HepG2 (cell line): ENCODE measurements around the gene SLCO2B1. TPM values are rescaled to one million over a fixed set of nuclear protein-coding genes. Genes with fewer than 3 reads are reported as not detected.

Experiments
- ATAC-seq: fragments of 200-7000 bp; cut with Tn5 transposase; 3 replicates; pipeline ENCODE4 v1.9.1; 2020; ENCODE audit warnings: mild to moderate bottlenecking, moderate library complexity
- BruUV-seq: library from RNA; stranded (reverse); fragments of 400-500 nt; replicated peaks from 2 replicates; lab custom pipeline; 2021; lab: Mats Ljungman, UMichigan
- CTCF ChIA-PET: fragments of 300-600 bp; formaldehyde crosslinking; extraction: SDS; loops from one replicate; lab custom pipeline; 2021; ENCODE audit warnings: low total read pairs, inconsistent platforms, low intra/inter-chr PET ratio; lab: Yijun Ruan, JAX
- POLR2A ChIA-PET: fragments of 350-600 bp; sonication (Branson Sonifier 250); formaldehyde crosslinking; loops from one replicate; lab custom pipeline; 2020; ENCODE audit warnings: antibody characterized with exemption, inconsistent platforms; lab: Yijun Ruan, JAX
- DNase-seq: peaks from one replicate; pipeline ENCODE4 v3.0.0-alpha.2; 2015; ENCODE audit warnings: low spot score
- FAIRE-seq: peaks from 3 replicates; lab custom pipeline; 2011; peaks lifted over from hg19 to GRCh38; lab: Jason Lieb, UNC
- H2AFZ ChIP-seq: one replicate; pipeline ENCODE4 v1.6.1; 2011; ENCODE audit warnings: low read length, inconsistent platforms
- H3K27ac ChIP-seq: fragments of 300-600 bp; 3 replicates; pipeline ENCODE4 v1.8.0; 2011; ENCODE audit warnings: mixed run types, mild to moderate bottlenecking, mixed read lengths, low read length, inconsistent platforms; ENCODE audit not compliant: insufficient read depth; ENCODE audit errors: extremely low read length
- H3K27me3 ChIP-seq, 2 experiments: fragments of 200-600 bp in 1 of 2; 2 replicates in 1 of 2; 3 replicates in 1 of 2; pipeline versions ENCODE4 v1.6.0 to v1.8.0; 2011; ENCODE audit warnings: low read length in 2 of 2, mild to moderate bottlenecking in 2 of 2, moderate library complexity in 2 of 2, inconsistent platforms in 1 of 2; ENCODE audit not compliant: insufficient read depth in 2 of 2, control insufficient read depth in 1 of 2
- H3K36me3 ChIP-seq, 2 experiments: fragments of 200-600 bp in 1 of 2; replicated peaks in 1 of 2; 2 replicates in 1 of 2; 3 replicates in 1 of 2; pipeline versions ENCODE4 v1.5.1 to v1.8.0; 2011; ENCODE audit warnings: low read length in 2 of 2, inconsistent platforms in 1 of 2; ENCODE audit not compliant: insufficient read depth in 2 of 2, control insufficient read depth in 1 of 2
- H3K4me1 ChIP-seq: 2 replicates; pipeline ENCODE4 v1.5.1; 2012; ENCODE audit warnings: low read length, inconsistent platforms; ENCODE audit not compliant: insufficient read depth
- H3K4me2 ChIP-seq: 2 replicates; pipeline ENCODE4 v1.6.0; 2011; ENCODE audit warnings: low read depth, low read length, inconsistent platforms
- H3K4me3 ChIP-seq, 3 experiments: fragments of 200-600 bp in 1 of 3; sonication (generic), shearing (Covaris generic) in 1 of 3; replicated peaks in 1 of 3; 2 replicates each; pipeline ENCODE4 v1.5.1; 2011 to 2016; ENCODE audit warnings: low read length in 3 of 3, inconsistent platforms in 2 of 3, low read depth in 2 of 3, mild to moderate bottlenecking in 2 of 3, control low read depth in 1 of 3, mixed read lengths in 1 of 3; ENCODE audit not compliant: insufficient read depth in 1 of 3
- H3K79me2 ChIP-seq: one replicate; pipeline ENCODE4 v1.6.1; 2011; ENCODE audit warnings: low read length, inconsistent platforms; ENCODE audit not compliant: insufficient read depth
- H3K9ac ChIP-seq: 2 replicates; pipeline ENCODE4 v1.6.0; 2011; ENCODE audit warnings: mild to moderate bottlenecking, low read depth, low read length, inconsistent platforms; ENCODE audit not compliant: insufficient read depth
- H3K9me3 ChIP-seq: 2 replicates; pipeline ENCODE4 v1.5.1; 2012; ENCODE audit warnings: mild to moderate bottlenecking, low read length
- H4K20me1 ChIP-seq: 2 replicates; pipeline ENCODE4 v1.6.0; 2011; ENCODE audit warnings: inconsistent platforms, mild to moderate bottlenecking, low read length, moderate library complexity; ENCODE audit not compliant: insufficient read depth
- CHD4 ChIP-seq: fragments of 200-600 bp; sonication (generic); IDR thresholded peaks from 2 replicates; pipeline ENCODE4 v1.7.0; 2017; ENCODE audit warnings: mild to moderate bottlenecking, low read length, borderline replicate concordance
- EZH2 ChIP-seq: conservative IDR thresholded peaks from 2 replicates; pipeline ENCODE4 v1.6.1; 2012; ENCODE audit warnings: mild to moderate bottlenecking, low read depth, low read length, moderate library complexity
- HNRNPLL ChIP-seq: fragments of 200-400 bp; formaldehyde crosslinking; IDR thresholded peaks from 2 replicates; pipeline ENCODE4 v1.6.1; 2017; ENCODE audit warnings: mild to moderate bottlenecking, low read depth, low read length; ENCODE audit not compliant: poor library complexity, severe bottlenecking
- NFE2L1 ChIP-seq: sonication (generic); formaldehyde crosslinking; IDR thresholded peaks from 2 replicates; pipeline ENCODE4 v1.4.0; 2020; ENCODE audit warnings: missing genetic modification reagents, mild to moderate bottlenecking, borderline replicate concordance
- ZNF24 ChIP-seq: fragments of 450-650 bp; IDR thresholded peaks from 2 replicates; pipeline ENCODE4 v1.6.1; 2017; ENCODE audit warnings: antibody characterized with exemption, mild to moderate bottlenecking
- ZNF841 ChIP-seq: sonication (generic); formaldehyde crosslinking; IDR thresholded peaks from 2 replicates; pipeline ENCODE4 v1.8.1; 2023; ENCODE audit warnings: missing genetic modification reagents, borderline replicate concordance
- ZNF883 ChIP-seq: sonication (generic); formaldehyde crosslinking; IDR thresholded peaks from 2 replicates; pipeline ENCODE4 v1.5.1; 2020; ENCODE audit warnings: mild to moderate bottlenecking, missing genetic modification reagents; ENCODE audit errors: not compliant biosample characterization
- WGBS: methylation state at CpG from one replicate; pipeline ENCODE4 v1.1.6; 2017; ENCODE audit warnings: low lambda C conversion rate; 5-methylcytosine and 5-hydroxymethylcytosine counted together
- in situ Hi-C: cut with HindIII; loops from 2 replicates; pipeline ENCODE4 v1.10.0; 2017; ENCODE audit warnings: low pct_unique_long_range_greater_than_20kb; ENCODE audit not compliant: extremely low pct_ligation_motif_present
- intact Hi-C: fragments of 100-400 bp; cut with micrococcal nuclease; formaldehyde crosslinking; loops from one replicate; pipeline ENCODE4 v1.10.0; 2022; ENCODE audit not compliant: unreplicated experiment
- polyA plus RNA-seq, 8 experiments: library from polyadenylated mRNA; depleted of rRNA in 3 of 8; stranded (reverse) in 7 of 8; unstranded in 1 of 8; fragments of >200 nt; fragmentation: Illumina TruSeq in 4 of 8; extraction: Trizol in 4 of 8; gene quantifications; 2 replicates each; pipeline versions ENCODE4 v1.2.1 to v1.2.3, GENCODE V29; 2011 to 2016; ENCODE audit warnings: low read depth in 4 of 8, missing spikeins in 1 of 8, mixed read lengths in 1 of 8; ENCODE audit not compliant: insufficient read depth in 1 of 8
- total RNA-seq, 5 experiments: library from RNA; depleted of rRNA; stranded (reverse); fragments of >200 nt; fragmentation: Illumina TruSeq; extraction: Trizol; gene quantifications; 2 replicates each; pipeline ENCODE4 v1.2.3, GENCODE V29; 2016; ENCODE audit warnings: low read depth in 1 of 5
- TF ChIP-seq, protein P1 (sequence below): sonication (generic); formaldehyde crosslinking; IDR thresholded peaks from 2 replicates; pipeline ENCODE4 v1.4.0; 2020; ENCODE audit warnings: missing genetic modification reagents, low read depth, mild to moderate bottlenecking, borderline replicate concordance
- TF ChIP-seq, protein P2 (sequence below): sonication (generic); formaldehyde crosslinking; IDR thresholded peaks from 2 replicates; pipeline ENCODE4 v1.5.0; 2020; ENCODE audit warnings: mild to moderate bottlenecking, missing genetic modification reagents
- TF ChIP-seq, protein P3 (sequence below): IDR thresholded peaks from 2 replicates; pipeline ENCODE4 v1.6.1; 2016; ENCODE audit warnings: mild to moderate bottlenecking, missing biosample characterization, missing genetic modification reagents

SLCO2B1 gene
- total and polyA plus RNA-seq, 2 of the 13 experiments (the other 11 are each of a cell fraction or from before 2014, with no cell fraction given), result 15.3 to 19.8 TPM

DNA sequence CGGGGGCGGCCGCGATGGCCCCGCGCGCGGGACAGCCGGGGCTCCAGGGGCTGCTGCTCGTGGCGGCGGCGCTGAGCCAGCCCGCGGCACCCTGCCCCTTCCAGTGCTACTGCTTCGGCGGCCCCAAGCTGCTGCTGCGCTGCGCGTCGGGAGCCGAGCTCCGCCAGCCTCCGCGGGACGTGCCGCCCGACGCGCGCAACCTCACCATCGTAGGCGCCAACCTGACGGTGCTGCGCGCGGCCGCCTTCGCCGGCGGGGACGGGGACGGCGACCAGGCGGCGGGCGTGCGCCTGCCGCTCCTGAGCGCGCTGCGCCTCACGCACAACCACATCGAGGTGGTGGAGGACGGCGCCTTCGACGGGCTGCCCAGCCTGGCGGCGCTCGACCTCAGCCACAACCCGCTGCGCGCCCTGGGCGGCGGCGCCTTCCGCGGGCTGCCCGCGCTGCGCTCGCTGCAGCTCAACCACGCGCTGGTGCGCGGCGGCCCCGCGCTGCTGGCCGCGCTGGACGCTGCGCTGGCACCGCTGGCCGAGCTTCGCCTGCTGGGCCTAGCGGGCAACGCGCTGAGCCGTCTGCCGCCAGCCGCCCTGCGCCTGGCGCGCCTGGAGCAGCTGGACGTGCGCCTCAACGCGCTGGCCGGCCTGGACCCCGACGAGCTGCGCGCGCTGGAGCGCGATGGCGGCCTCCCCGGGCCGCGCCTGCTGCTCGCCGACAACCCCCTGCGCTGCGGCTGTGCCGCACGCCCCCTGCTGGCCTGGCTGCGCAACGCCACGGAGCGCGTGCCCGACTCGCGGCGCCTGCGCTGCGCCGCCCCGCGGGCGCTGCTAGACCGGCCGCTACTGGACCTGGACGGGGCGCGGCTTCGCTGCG, 90.4 kb downstream of the SLCO2B1 start (continued):
- TF ChIP-seq, protein P1, sequence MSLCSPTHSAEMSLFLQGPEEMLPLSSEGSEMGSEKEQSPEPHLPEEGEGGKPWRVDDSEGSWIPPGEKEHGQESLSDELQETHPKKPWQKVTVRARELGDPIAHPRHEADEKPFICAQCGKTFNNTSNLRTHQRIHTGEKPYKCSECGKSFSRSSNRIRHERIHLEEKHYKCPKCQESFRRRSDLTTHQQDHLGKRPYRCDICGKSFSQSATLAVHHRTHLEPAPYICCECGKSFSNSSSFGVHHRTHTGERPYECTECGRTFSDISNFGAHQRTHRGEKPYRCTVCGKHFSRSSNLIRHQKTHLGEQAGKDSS (CRISPR knock-in tag), result 0 out of 2 replicates have a peak, but pooled peaks have one; percentile 48

DNA sequence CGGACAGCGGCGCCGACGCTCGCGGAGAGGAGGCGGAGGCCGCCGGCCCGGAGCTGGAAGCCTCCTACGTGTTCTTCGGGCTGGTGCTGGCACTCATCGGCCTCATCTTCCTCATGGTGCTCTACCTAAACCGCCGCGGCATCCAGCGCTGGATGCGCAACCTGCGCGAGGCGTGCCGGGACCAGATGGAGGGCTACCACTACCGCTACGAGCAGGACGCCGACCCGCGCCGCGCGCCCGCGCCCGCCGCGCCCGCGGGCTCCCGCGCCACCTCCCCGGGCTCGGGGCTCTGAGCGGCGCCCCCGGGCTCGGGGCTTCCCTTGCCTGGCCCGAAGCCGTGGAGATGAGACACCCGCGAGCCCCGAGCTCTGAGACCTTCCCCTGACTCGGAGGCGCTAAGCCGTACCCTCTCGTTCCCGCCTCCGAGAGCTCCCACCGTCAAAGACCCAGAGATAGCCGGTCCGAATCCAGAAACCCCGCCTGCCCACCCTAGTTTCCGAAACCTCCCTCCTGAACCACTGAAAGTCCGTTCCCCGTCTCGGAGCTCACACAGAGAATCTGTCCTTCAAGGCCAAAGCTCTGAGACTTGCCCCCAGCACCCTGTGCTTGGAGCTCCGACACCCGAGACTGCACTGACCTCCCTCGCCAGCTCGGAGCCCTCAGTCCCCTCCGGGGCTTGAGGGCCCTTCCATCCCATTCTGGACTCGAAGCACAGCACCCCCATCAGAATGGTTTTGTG, 91.2 kb downstream of the SLCO2B1 start:
- intact Hi-C loops, result loop anchor here (2.0 kb wide), 1 partner anchor 101 kb away; no protein-coding TSS in a partner anchor
- TF ChIP-seq, protein P2, sequence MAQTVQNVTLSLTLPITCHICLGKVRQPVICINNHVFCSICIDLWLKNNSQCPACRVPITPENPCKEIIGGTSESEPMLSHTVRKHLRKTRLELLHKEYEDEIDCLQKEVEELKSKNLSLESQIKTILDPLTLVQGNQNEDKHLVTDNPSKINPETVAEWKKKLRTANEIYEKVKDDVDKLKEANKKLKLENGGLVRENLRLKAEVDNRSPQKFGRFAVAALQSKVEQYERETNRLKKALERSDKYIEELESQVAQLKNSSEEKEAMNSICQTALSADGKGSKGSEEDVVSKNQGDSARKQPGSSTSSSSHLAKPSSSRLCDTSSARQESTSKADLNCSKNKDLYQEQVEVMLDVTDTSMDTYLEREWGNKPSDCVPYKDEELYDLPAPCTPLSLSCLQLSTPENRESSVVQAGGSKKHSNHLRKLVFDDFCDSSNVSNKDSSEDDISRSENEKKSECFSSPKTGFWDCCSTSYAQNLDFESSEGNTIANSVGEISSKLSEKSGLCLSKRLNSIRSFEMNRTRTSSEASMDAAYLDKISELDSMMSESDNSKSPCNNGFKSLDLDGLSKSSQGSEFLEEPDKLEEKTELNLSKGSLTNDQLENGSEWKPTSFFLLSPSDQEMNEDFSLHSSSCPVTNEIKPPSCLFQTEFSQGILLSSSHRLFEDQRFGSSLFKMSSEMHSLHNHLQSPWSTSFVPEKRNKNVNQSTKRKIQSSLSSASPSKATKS, result no peak
- no peak for TF ChIP-seq NFE2L1 (CRISPR knock-in tag)
- no peak for TF ChIP-seq ZNF24
- TF ChIP-seq CHD4, result no peak
- TF ChIP-seq EZH2, result peak; percentile 82; the same call in 1 of the 2 replicates
- TF ChIP-seq, protein P3, sequence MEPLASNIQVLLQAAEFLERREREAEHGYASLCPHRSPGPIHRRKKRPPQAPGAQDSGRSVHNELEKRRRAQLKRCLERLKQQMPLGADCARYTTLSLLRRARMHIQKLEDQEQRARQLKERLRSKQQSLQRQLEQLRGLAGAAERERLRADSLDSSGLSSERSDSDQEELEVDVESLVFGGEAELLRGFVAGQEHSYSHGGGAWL (CRISPR knock-in tag), result 0 out of 2 replicates have a peak, but pooled peaks have one; percentile 17
- TF ChIP-seq HNRNPLL, result peak; percentile 94
- TF ChIP-seq ZNF883 (CRISPR knock-in tag), result no peak
- no peak for TF ChIP-seq ZNF841 (CRISPR knock-in tag)

More for the DNA sequence above, 91.2 kb downstream of the SLCO2B1 start:
- H3K4me3 ChIP-seq, result peak overlapping the region in 2 of 3 experiments; percentile 46 to 74; a peak in 4 of 6 replicates
- ATAC-seq (no peak), DNase-seq (no peak), FAIRE-seq (no peak)
- in situ Hi-C loops, result loop anchor here (10.0 kb wide), 1 partner anchor 307 kb away; no protein-coding TSS in a partner anchor
- H3K4me2 ChIP-seq, result peak overlapping the region; percentile 79
- H2AFZ ChIP-seq, result no peak overlapping the region
- no TSS peak for BruUV-seq
- 18% methylated on average over 22 of the region's 72 CpGs for whole genome bisulfite sequencing
- no peaks in the 10 kb centered on the region for H3K79me2 ChIP-seq
- H3K36me3 ChIP-seq, result no peaks in the 10 kb centered on the region
- H3K27ac ChIP-seq, result no peak overlapping the region
- H3K4me1 ChIP-seq, result peaks cover 15% of the 10 kb centered on the region; the same call in 1 of the 2 replicates
- H3K9ac ChIP-seq, result no peak overlapping the region
- no peaks in the 10 kb centered on the region for H3K9me3 ChIP-seq
- POLR2A ChIA-PET, result interaction anchor here (1.3 to 2.5 kb wide), 4 partner anchors 38 to 321 kb away, joined by 3 to 10 read pairs (median 4); no protein-coding TSS in a partner anchor
- peaks cover 14 to 66% of the 10 kb centered on the region in 2 experiments for H3K27me3 ChIP-seq
- 0 out of 2 replicates have a peak, but pooled peaks cover 2% of the 10 kb centered on the region for H4K20me1 ChIP-seq
- CTCF ChIA-PET, result interaction anchor here (1.5 to 2.4 kb wide), 3 partner anchors 28 to 219 kb away, joined by 6 to 43 read pairs (median 12); no protein-coding TSS in a partner anchor
